ENCODE measurements around the gene CHKB. TPM values are rescaled to one million over a fixed set of nuclear protein-coding genes. Genes with fewer than 3 reads are reported as not detected.

The CHKB gene
- polyA plus RNA-seq, 1 donor (not counting 4 experiments of a cell fraction or from before 2014, with no cell fraction given): 49.0 TPM

- Histone ChIP-seq H3K27me3 (ENCODE audit: control insufficient read depth, extremely low read depth, insufficient read depth, low read length) (peaks cover 13% of the 10 kb centered on the region), H3K4me3 (ENCODE audit: control insufficient read depth in 2 of 3, extremely low read depth in 1 of 3, insufficient read depth in 2 of 3, low read depth in 1 of 3, low read length in 3 of 3) (no peak overlapping the region), H3K27ac (ENCODE audit: control insufficient read depth, insufficient read depth, low read length) (no peak overlapping the region), H3K9ac (ENCODE audit: control insufficient read depth, extremely low read depth, insufficient read depth, low read length) (no peak overlapping the region), H3K36me3 (ENCODE audit: control insufficient read depth in 2 of 2, extremely low read depth in 1 of 2, insufficient read depth in 2 of 2, low read length in 2 of 2) (no peaks in the 10 kb centered on the region), H3K4me2 (ENCODE audit: control insufficient read depth, extremely low read depth, insufficient read depth, low read depth, low read length) (no peak overlapping the region), H2AFZ (ENCODE audit: control insufficient read depth, low read length) (no peak overlapping the region), H3K79me2 (ENCODE audit: control insufficient read depth, insufficient read depth, low read length) (no peaks in the 10 kb centered on the region), H3K9me1 (ENCODE audit: control insufficient read depth, extremely low read depth, insufficient read depth, low read length) (no peaks in the 10 kb centered on the region), H3K4me1 (ENCODE audit: control insufficient read depth, extremely low read depth, insufficient read depth, low read length) (peaks cover 18% of the 10 kb centered on the region), H3K9me3 (ENCODE audit: control insufficient read depth, low read depth, low read length) (no peaks in the 10 kb centered on the region), H4K20me1 (ENCODE audit: control insufficient read depth, extremely low read depth, insufficient read depth, low read length) (no peaks in the 10 kb centered on the region)
- dilution Hi-C loops (cut with MboI; ENCODE audit: extremely low pct_ligation_motif_present, low sequenced_read_pairs): no loop called here
- no peak for FAIRE-seq
- DNase-seq (ENCODE audit: low read depth, low spot score): no peak
- no peak for TF ChIP-seq EZH2 (IDR thresholded peaks at IDR 0.05; ENCODE audit: low read length)
- no peak for TF ChIP-seq CTCF (optimal IDR thresholded peaks at IDR 0.05 in 1 of 3, IDR thresholded peaks at IDR 0.05 in 1 of 3, conservative IDR thresholded peaks at IDR 0.05 in 1 of 3; ENCODE audit: extremely low read depth in 1 of 3, insufficient read depth in 2 of 3, low read length in 3 of 3)
Measured at GRCh38 chr22:50547263-50547985, 35.2 kb downstream of the CHKB start.

- Histone ChIP-seq H4K20me1 (ENCODE audit: control insufficient read depth, extremely low read depth, insufficient read depth, low read length) (no peaks in the 10 kb centered on the region), H3K36me3 (ENCODE audit: control insufficient read depth in 2 of 2, extremely low read depth in 1 of 2, insufficient read depth in 2 of 2, low read length in 2 of 2) (no peaks in the 10 kb centered on the region), H2AFZ (ENCODE audit: control insufficient read depth, low read length) (no peak overlapping the region), H3K9ac (ENCODE audit: control insufficient read depth, extremely low read depth, insufficient read depth, low read length) (no peak overlapping the region), H3K9me1 (ENCODE audit: control insufficient read depth, extremely low read depth, insufficient read depth, low read length) (no peaks in the 10 kb centered on the region), H3K27me3 (ENCODE audit: control insufficient read depth, extremely low read depth, insufficient read depth, low read length) (peaks cover 13% of the 10 kb centered on the region), H3K79me2 (ENCODE audit: control insufficient read depth, insufficient read depth, low read length) (no peaks in the 10 kb centered on the region), H3K27ac (ENCODE audit: control insufficient read depth, insufficient read depth, low read length) (no peak overlapping the region), H3K4me3 (ENCODE audit: control insufficient read depth in 2 of 3, extremely low read depth in 1 of 3, insufficient read depth in 2 of 3, low read depth in 1 of 3, low read length in 3 of 3) (no peak overlapping the region), H3K4me2 (ENCODE audit: control insufficient read depth, extremely low read depth, insufficient read depth, low read depth, low read length) (no peak overlapping the region), H3K4me1 (ENCODE audit: control insufficient read depth, extremely low read depth, insufficient read depth, low read length) (peaks cover 25% of the 10 kb centered on the region), H3K9me3 (ENCODE audit: control insufficient read depth, low read depth, low read length) (no peaks in the 10 kb centered on the region)
- no peak for TF ChIP-seq CTCF (optimal IDR thresholded peaks at IDR 0.05 in 1 of 3, IDR thresholded peaks at IDR 0.05 in 1 of 3, conservative IDR thresholded peaks at IDR 0.05 in 1 of 3; ENCODE audit: extremely low read depth in 1 of 3, insufficient read depth in 2 of 3, low read length in 3 of 3)
- no peak for TF ChIP-seq EZH2 (IDR thresholded peaks at IDR 0.05; ENCODE audit: low read length)
- FAIRE-seq (no peak), DNase-seq (ENCODE audit: low read depth, low spot score) (no peak)
- dilution Hi-C loops (cut with MboI; ENCODE audit: extremely low pct_ligation_motif_present, low sequenced_read_pairs): no loop called here
Measured at GRCh38 chr22:50546326-50547262, 36.1 kb downstream of the CHKB start.
